Fibroblast of villous mesenchyme (primary cell): ENCODE data around the gene OOEP. TPM values are rescaled to one million over a fixed set of nuclear protein-coding genes. Genes with fewer than 3 reads are reported as not detected.

Source experiments
- DNase-seq: peaks from one replicate; pipeline ENCODE4 v3.0.0-alpha.2; 2010; ENCODE audit warnings: low read depth
- H3K4me3 ChIP-seq: 2 replicates; pipeline ENCODE4 v1.5.1; 2011; ENCODE audit warnings: low read depth, mild to moderate bottlenecking, low read length
- CTCF ChIP-seq: IDR thresholded peaks from 2 replicates; pipeline ENCODE4 v1.5.1; 2012; ENCODE audit warnings: low read depth, mild to moderate bottlenecking, low read length; ENCODE audit not compliant: insufficient read depth
- total RNA-seq: library from RNA; depleted of rRNA; stranded (reverse); fragments of >200 nt; gene quantifications from 2 replicates; pipeline ENCODE4 v1.2.3, GENCODE V29; 2012

The OOEP gene
- total RNA-seq, 1 donor = under 0.01 TPM

GRCh38 chr6:73368675-73369074 lies 1.0 kb downstream of the OOEP start:
- TF ChIP-seq CTCF = no peak
- no peak overlapping the region for H3K4me3 ChIP-seq
- DNase-seq = no peak

- no peak overlapping the region for H3K4me3 ChIP-seq
- DNase-seq = no peak
- TF ChIP-seq CTCF = no peak
Measured at GRCh38 chr6:73367761-73368355, 1.8 kb downstream of the OOEP start.

- no peak overlapping the region for H3K4me3 ChIP-seq
- TF ChIP-seq CTCF = no peak
- DNase-seq = no peak
Measured at GRCh38 chr6:73364549-73364948, 5.1 kb downstream of the OOEP start.

GRCh38 chr6:73364121-73364520 lies 5.6 kb downstream of the OOEP start:
- no peak overlapping the region for H3K4me3 ChIP-seq
- no peak for TF ChIP-seq CTCF
- DNase-seq = no peak

- H3K4me3 ChIP-seq = no peak overlapping the region
- no peak for TF ChIP-seq CTCF
- no peak for DNase-seq
Measured at GRCh38 chr6:73363537-73363875, 6.2 kb downstream of the OOEP start.

- DNase-seq = no peak
- H3K4me3 ChIP-seq = no peak overlapping the region
Measured at GRCh38 chr6:73362869-73363536, 6.7 kb downstream of the OOEP start.

More at GRCh38 chr6:73362869-73363536, 6.7 kb downstream of the OOEP start:
- TF ChIP-seq CTCF = no peak
